ENCODE measurements around the gene MMP10. TPM values are rescaled to one million over a fixed set of nuclear protein-coding genes. Genes with fewer than 3 reads are reported as not detected.

The MMP10 gene
- total RNA-seq, 1 experiment from 2014 or later: not detected

- CTCF ChIA-PET: no interaction called here
These were observed 22.4 kb downstream of the MMP10 start for GRCh38 chr11:102757823-102758549.

More at GRCh38 chr11:102757823-102758549, 22.4 kb downstream of the MMP10 start:
- POLR2A ChIA-PET: no interaction called here
- Mint-ChIP-seq H3K4me3 (no peak overlapping the region), H3K4me1 (peaks cover 18% of the 10 kb centered on the region), H3K27ac (no peak overlapping the region), H3K9me3 (no peaks in the 10 kb centered on the region), H3K27me3 (ENCODE audit: low read depth) (no peaks in the 10 kb centered on the region; the same call in 1 of the 2 replicates), H3K36me3 (peaks cover 5% of the 10 kb centered on the region; the same call in 1 of the 2 replicates)
- TF ChIP-seq MYBL2 (CRISPR knock-in tag; IDR thresholded peaks at IDR 0.05): no peak
- no peak for TF ChIP-seq CDX4 (CRISPR knock-in tag; IDR thresholded peaks at IDR 0.05; ENCODE audit: borderline replicate concordance)
- TF ChIP-seq ZNF281 (CRISPR knock-in tag; IDR thresholded peaks at IDR 0.05): no peak
- TF ChIP-seq CTCF (IDR thresholded peaks at IDR 0.05): no peak
- no peak for TF ChIP-seq FOXJ3 (CRISPR knock-in tag; IDR thresholded peaks at IDR 0.05; ENCODE audit: borderline replicate concordance)
- no peak for TF ChIP-seq STAT6 (CRISPR knock-in tag; conservative IDR thresholded peaks at IDR 0.05; ENCODE audit: low read depth)
- TF ChIP-seq IRF1 (CRISPR knock-in tag; IDR thresholded peaks at IDR 0.05): no peak
- TF ChIP-seq ATF6 (CRISPR knock-in tag; IDR thresholded peaks at IDR 0.05): no peak
- TF ChIP-seq JUN (CRISPR knock-in tag; IDR thresholded peaks at IDR 0.05): no peak
- TF ChIP-seq GABPB1 (CRISPR knock-in tag; IDR thresholded peaks at IDR 0.05): no peak
- TF ChIP-seq ZNF416 (CRISPR knock-in tag; IDR thresholded peaks at IDR 0.05): no peak
- TF ChIP-seq EMX1 (CRISPR knock-in tag; IDR thresholded peaks at IDR 0.05): no peak
- DNase-seq (ENCODE audit: low spot score): no peak
- ATAC-seq: no peak

Data from WTC11 (cell line).